ENCODE results near the gene VCPKMT. TPM values are rescaled to one million over a fixed set of nuclear protein-coding genes. Genes with fewer than 3 reads are reported as not detected.

VCPKMT gene
- total and polyA plus RNA-seq, 7 donors = 3.5 to 12.2 (median 8.3) TPM

DNA sequence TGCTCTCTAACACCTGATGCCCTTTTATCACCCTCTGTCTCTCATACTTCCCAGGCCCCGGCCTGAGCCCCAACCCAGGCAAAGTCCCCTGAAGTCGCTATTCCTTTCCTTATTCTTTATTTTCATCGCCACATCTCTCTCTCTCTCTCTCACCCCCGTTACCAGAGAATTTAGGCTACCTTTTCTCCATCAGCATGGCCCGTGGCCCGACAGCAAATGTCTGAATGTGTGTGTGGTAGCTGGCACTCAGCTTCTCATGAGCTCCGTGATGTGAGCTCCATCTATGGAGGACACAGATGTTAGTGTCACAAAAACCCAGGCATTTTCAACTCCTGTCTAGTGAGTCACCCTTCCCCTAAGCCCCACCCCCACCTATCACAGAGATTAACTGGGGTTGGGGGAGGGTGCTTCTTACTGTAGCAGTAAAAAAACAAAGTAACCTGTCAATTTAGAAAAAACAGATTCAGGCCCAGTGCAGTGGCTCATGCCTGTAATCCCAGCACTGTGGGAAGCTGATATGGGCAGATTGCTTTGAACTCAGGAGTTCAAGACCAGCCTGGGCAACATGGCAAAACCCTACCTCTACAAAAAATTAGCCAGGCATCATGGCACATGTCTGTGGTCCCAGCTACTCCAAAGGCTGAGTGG is 53.8 kb downstream of the VCPKMT start:
- peak overlapping the region; percentile 61 to 78 (median 72) for H3K27ac ChIP-seq
- WGBS, 2 donors = 30 to 45% methylated on average over 7 of the region's 7 CpGs

DNA sequence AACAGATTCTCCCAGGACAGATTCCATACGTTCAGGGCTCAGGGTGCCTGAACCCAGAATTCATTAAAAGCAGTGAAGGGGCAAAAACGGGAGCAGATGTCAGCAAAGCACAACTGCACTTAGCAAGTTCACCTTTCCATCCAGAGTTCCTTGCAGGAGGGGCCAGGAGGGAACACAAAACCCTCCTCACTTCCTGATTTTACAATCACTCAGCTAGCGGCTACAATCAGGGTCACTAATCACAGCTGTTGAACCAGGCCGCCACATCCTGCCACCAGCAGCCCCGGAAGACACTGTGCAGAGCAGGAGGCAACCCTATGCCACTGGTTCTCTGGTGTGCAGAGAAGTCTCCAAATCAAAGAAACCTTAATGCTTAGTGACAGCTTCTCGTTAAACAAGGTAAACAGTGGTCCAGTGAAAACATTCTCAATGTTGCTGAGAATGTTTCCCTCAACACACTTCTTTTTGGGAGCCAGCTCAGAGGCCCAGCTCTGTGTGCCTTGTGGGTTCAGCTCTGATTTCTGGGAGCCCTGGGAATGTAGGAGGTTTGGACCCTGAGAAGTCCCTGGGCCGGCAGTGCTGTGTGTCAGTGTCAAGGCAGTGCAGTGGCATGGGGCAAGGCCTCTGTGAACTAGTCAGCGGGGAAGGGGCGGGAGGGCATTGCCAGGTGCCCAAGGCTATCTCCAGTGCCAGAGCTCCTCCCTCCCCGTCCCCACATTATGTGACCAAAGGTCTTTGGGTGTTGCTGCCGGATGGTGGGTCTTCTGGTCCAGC is 54.5 kb downstream of the VCPKMT start:
- intact Hi-C loops (cut with DNase I) = no loop called here

More for the DNA sequence above, 53.8 kb downstream of the VCPKMT start:
- no peaks in the 10 kb centered on the region for H3K27me3 ChIP-seq
- intact Hi-C loops (cut with DNase I) = no loop called here
- DNase-seq = no peak
- H3K36me3 ChIP-seq = no peaks in the 10 kb centered on the region
- TF ChIP-seq, protein P1, sequence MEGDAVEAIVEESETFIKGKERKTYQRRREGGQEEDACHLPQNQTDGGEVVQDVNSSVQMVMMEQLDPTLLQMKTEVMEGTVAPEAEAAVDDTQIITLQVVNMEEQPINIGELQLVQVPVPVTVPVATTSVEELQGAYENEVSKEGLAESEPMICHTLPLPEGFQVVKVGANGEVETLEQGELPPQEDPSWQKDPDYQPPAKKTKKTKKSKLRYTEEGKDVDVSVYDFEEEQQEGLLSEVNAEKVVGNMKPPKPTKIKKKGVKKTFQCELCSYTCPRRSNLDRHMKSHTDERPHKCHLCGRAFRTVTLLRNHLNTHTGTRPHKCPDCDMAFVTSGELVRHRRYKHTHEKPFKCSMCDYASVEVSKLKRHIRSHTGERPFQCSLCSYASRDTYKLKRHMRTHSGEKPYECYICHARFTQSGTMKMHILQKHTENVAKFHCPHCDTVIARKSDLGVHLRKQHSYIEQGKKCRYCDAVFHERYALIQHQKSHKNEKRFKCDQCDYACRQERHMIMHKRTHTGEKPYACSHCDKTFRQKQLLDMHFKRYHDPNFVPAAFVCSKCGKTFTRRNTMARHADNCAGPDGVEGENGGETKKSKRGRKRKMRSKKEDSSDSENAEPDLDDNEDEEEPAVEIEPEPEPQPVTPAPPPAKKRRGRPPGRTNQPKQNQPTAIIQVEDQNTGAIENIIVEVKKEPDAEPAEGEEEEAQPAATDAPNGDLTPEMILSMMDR (IDR thresholded peaks at IDR 0.05) = no peak
- TF ChIP-seq POLR2A (IDR thresholded peaks at IDR 0.05) = no peak
- TF ChIP-seq EP300 (IDR thresholded peaks at IDR 0.05) = no peak
- TF ChIP-seq POLR2AphosphoS5 (IDR thresholded peaks at IDR 0.05) = no peak
- peaks cover 0 to 29% (median 22%) of the 10 kb centered on the region in 4 donors for H3K4me1 ChIP-seq
- no peak overlapping the region for H3K4me3 ChIP-seq
- H3K9me3 ChIP-seq = no peaks in the 10 kb centered on the region

DNA sequence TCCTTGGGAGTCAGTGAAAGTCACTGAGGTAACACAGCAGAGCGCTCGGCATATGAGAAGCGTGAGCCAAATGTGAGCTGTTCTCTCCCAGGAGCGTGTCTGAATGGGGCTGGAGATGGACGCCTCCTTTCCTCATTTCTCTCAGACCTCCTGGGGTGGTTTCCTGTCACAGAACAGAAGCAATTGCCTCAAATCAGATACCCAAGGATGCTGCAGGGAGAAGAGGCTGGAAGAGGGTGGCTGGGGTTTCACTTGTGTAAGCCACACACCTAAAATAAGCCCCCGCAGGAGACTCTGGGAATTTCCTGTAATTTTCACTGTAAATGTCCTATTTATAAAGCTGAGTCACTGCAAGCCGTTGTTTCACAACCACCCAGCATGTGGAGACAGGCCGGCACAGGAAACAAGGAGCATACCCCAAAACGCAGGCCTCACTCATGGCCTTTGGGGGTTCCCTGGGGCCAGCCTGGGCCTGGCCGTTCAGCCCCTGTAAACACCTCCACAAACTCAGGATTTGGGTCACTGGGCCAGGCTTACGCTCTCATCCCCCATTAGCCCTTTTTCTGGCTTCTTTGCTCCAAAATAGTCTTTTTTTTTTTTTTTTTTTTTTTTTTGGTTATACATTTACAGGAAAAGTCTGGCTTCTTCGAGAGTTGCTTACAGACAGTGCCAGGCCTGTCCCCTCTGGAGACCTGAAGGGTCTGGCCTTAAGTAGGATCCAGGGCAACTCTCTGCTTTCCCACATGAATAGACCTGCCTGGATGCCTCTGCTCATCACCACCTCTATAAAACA is 55.3 kb downstream of the VCPKMT start:
- intact Hi-C loops (cut with DNase I) = no loop called here
- Histone ChIP-seq H3K36me3 (no peaks in the 10 kb centered on the region), H3K4me3 (no peak overlapping the region), H3K9me3 (no peaks in the 10 kb centered on the region), H3K27ac (peak overlapping the region; percentile 61 to 78 (median 72)), H3K4me1 (peaks cover 0 to 29% (median 22%) of the 10 kb centered on the region in 4 donors), H3K27me3 (no peaks in the 10 kb centered on the region)
- WGBS, 2 donors = 36 to 53% methylated on average over 12 of the region's 12 CpGs
- TF ChIP-seq EP300 (IDR thresholded peaks at IDR 0.05) (peak in 2 of 4 donors; percentile 6 to 30), POLR2A (IDR thresholded peaks at IDR 0.05) (no peak), POLR2AphosphoS5 (IDR thresholded peaks at IDR 0.05) (peak in 3 of 4 donors; percentile 20 to 72 (median 30))
- TF ChIP-seq, protein P1 (IDR thresholded peaks at IDR 0.05) = peak in 1 of 4 experiments; percentile 11
- DNase-seq = peak; percentile 86

More for the DNA sequence above, 54.5 kb downstream of the VCPKMT start:
- H3K27me3 ChIP-seq = no peaks in the 10 kb centered on the region
- no peak overlapping the region for H3K4me3 ChIP-seq
- H3K27ac ChIP-seq = peak overlapping the region; percentile 61 to 78 (median 72)
- no peaks in the 10 kb centered on the region for H3K9me3 ChIP-seq
- WGBS, 2 donors = 17 to 29% methylated on average over 11 of the region's 11 CpGs
- no peak for DNase-seq
- H3K36me3 ChIP-seq = no peaks in the 10 kb centered on the region
- H3K4me1 ChIP-seq = peaks cover 0 to 29% (median 22%) of the 10 kb centered on the region in 4 donors
- peak in 1 of 4 donors; percentile 38 for TF ChIP-seq POLR2AphosphoS5 (IDR thresholded peaks at IDR 0.05)
- TF ChIP-seq, protein P1 (IDR thresholded peaks at IDR 0.05) = no peak

DNA sequence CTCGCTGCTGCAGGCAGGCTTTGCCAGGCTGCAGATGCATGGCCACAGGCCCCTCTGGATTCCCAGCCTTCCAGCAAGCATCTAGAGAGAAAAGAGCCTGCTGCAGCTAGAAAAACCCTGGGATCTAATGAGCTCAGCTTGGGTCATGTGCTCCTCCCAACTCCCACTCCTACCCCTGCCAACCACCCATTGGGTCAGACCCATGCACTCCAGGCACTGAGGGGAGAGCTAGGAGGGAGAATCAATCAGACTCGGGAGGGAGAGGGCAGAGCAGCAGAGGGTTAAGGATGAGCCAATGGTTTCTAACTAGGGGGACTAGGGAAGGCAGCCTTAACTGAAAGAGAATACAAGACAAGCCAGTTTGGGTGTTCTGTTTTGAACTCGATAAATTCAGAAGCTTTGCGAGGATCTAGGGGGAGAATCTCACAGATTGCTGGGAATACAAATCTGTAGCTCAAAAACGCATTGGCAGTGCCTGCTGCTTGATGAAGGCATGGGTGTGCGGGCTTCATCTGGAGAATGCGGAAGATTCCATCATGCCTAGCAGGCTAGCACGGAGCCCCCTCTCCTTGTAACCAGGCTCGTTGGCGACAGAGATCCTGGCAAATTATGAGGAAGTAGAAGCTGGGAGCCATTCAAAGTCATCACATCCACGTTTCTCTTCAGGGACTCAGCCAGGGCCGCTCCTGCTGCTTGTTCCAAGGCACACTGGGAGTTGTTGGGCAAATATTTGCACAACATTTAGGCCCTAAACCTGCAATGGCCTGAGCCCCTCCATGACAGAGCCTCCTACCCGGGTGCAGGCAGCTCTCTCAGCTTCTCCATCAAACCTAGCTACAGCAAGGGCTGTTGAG is 56.4 kb downstream of the VCPKMT start:
- Histone ChIP-seq H3K4me3 (no peak overlapping the region), H3K9me3 (no peaks in the 10 kb centered on the region), H3K27ac (peak overlapping the region; percentile 61 to 78 (median 72)), H3K4me1 (peaks cover 0 to 29% (median 22%) of the 10 kb centered on the region in 4 donors), H3K27me3 (no peaks in the 10 kb centered on the region), H3K36me3 (no peaks in the 10 kb centered on the region)
- intact Hi-C loops (cut with DNase I) = no loop called here
- no peak for DNase-seq
- TF ChIP-seq EP300 (IDR thresholded peaks at IDR 0.05) = no peak
- TF ChIP-seq POLR2AphosphoS5 (IDR thresholded peaks at IDR 0.05) = no peak
- TF ChIP-seq, protein P1 (IDR thresholded peaks at IDR 0.05) = no peak
- no peak for TF ChIP-seq POLR2A (IDR thresholded peaks at IDR 0.05)
- WGBS, 2 donors = 58 to 83% methylated on average over 13 of the region's 13 CpGs

All from sigmoid colon (tissue), 7 donors.